ENCODE data around the gene ARRDC1.

Gene ARRDC1

GRCh38 chr9:137639303-137640051 lies 34.0 kb downstream of the ARRDC1 start:
- DNase-seq (ENCODE audit: low spot score) = no peak

- DNase-seq (ENCODE audit: low spot score) = no peak
Observed at GRCh38 chr9:137640862-137641261, 35.4 kb downstream of the ARRDC1 start.

- DNase-seq (ENCODE audit: low spot score) = no peak
Observed at GRCh38 chr9:137642118-137642601, 36.7 kb downstream of the ARRDC1 start.

- DNase-seq (ENCODE audit: low spot score) = no peak
Observed at GRCh38 chr9:137642892-137643291, 37.4 kb downstream of the ARRDC1 start.

- DNase-seq (ENCODE audit: low spot score) = no peak
Observed at GRCh38 chr9:137643921-137644320, 38.4 kb downstream of the ARRDC1 start.

GRCh38 chr9:137645211-137645610 lies 39.7 kb downstream of the ARRDC1 start:
- no peak for DNase-seq (ENCODE audit: low spot score)

- DNase-seq (ENCODE audit: low spot score) = no peak
Observed at GRCh38 chr9:137646341-137646740, 40.9 kb downstream of the ARRDC1 start.

- DNase-seq (ENCODE audit: low spot score) = no peak
Observed at GRCh38 chr9:137647096-137647714, 41.7 kb downstream of the ARRDC1 start.

- DNase-seq (ENCODE audit: low spot score) = no peak
Observed at GRCh38 chr9:137648396-137648795, 42.9 kb downstream of the ARRDC1 start.

GRCh38 chr9:137649553-137649952 lies 44.1 kb downstream of the ARRDC1 start:
- DNase-seq (ENCODE audit: low spot score) = no peak

GRCh38 chr9:137650259-137650658 lies 44.8 kb downstream of the ARRDC1 start:
- no peak for DNase-seq (ENCODE audit: low spot score)

GRCh38 chr9:137650779-137651178 lies 45.3 kb downstream of the ARRDC1 start:
- DNase-seq (ENCODE audit: low spot score) = no peak

- no peak for DNase-seq (ENCODE audit: low spot score)
Observed at GRCh38 chr9:137656416-137656815, 50.9 kb downstream of the ARRDC1 start.

GRCh38 chr9:137657606-137658005 lies 52.1 kb downstream of the ARRDC1 start:
- DNase-seq (ENCODE audit: low spot score) = no peak

GRCh38 chr9:137658781-137659180 lies 53.3 kb downstream of the ARRDC1 start:
- DNase-seq (ENCODE audit: low spot score) = no peak

GRCh38 chr9:137660144-137660543 lies 54.7 kb downstream of the ARRDC1 start:
- no peak for DNase-seq (ENCODE audit: low spot score)

- no peak for DNase-seq (ENCODE audit: low spot score)
Observed at GRCh38 chr9:137663584-137663983, 58.1 kb downstream of the ARRDC1 start.

- DNase-seq (ENCODE audit: low spot score) = no peak
Observed at GRCh38 chr9:137664676-137665075, 59.2 kb downstream of the ARRDC1 start.

All from left forelimb (tissue), 1 donor.